ENCODE results near the gene CDC25A.
"Not testable (repeated sequence)": the region's sequence is repeated elsewhere in the genome, so short reads cannot be mapped to it uniquely, and the experiment has no call there.

The CDC25A gene

DNA sequence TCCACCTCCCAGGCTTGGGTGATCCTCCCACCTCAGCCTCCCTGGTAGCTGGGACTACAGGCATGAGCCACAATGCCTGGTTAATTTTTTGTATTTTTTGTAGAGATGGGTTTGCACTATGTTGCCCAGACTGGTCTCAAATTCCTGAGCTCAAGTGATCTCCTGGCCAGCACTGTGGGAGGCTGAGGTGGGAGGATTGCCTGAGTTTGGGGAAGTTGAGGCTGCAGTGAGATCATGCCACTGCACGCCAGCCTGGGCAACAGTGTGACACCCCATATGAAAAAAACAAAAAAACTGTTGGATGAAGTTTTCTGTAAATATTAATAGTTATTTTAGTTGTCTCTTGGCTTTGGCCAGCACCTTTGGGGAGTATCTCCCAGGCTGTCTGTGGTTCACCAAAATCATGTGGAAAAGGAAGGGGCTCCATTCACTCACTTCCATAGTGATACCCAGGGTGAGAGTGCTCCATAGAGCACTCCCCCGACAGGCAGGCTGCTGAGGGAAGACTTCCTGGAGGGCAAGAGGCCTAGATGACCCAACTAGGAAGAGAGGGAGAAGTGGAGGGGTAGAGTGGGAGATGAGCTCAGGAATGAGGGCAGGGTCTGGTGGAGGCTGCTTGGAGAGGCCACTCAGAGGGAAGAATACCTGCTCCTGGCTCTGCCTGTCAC, 47.1 kb downstream of the CDC25A start:
- DNase-seq (ENCODE audit: low spot score): no peak

- no peak for DNase-seq (ENCODE audit: low spot score)
These were observed 47.9 kb downstream of the CDC25A start for GRCh38 chr3:48140336-48140757.

DNA sequence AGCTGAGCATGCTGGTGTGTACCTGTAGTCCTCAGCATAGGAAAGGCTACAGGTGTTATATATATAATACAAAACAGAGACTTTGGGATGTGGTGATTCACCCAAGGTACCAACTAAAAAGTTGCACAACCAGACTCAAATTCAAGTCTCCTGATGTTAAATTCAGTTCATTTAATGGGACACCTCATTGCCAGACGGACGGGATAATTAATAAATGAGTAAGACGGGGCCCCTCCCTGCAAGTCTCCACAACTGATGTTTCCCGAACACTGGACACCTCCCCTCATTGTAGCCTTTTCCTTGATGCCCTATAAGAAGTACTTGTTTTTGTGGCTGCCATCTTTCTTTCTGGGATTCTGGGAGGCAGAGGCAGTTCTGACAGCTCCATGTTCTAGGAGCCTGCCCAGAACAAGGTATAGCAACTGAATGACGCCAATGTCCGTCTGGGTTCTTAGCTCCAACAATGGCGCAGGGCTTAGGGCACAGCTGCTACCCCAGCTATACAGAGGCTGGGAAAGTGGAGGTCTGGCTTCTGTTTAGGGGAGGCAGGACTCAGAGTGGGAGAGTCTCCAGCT, 50.7 kb downstream of the CDC25A start:
- DNase-seq (ENCODE audit: low spot score): no peak

GRCh38 chr3:48135552-48136495, 52.4 kb downstream of the CDC25A start:
- DNase-seq (ENCODE audit: low spot score): no peak

DNA sequence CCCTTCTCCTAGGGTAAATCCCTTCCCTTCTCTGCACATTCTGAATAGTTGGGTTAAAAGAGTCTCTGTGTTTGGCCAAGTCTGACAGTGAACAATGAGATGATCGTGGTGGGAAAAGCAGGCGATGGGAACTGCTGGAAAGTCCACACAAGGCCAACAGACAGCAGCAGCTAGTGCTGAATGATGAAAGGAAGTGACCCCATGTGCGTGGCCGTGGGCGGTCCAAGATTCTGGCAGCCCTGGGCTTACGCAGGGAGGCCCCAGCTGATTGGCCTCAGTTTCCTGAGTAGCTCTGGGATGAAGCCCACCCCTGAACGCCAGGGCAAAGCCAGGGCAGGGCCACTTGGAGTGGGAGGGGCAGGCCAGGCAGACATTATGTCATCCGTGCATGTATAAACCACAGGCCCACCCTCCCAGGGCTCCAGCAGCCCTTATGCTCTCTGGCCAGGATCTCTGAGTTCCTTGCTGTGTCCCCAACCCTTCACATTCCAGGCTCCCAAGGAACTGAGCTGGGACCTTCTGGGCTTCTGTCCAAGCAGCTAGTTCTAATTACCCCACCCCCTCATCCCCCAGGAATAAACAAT, 57.8 kb downstream of the CDC25A start:
- DNase-seq (ENCODE audit: low spot score): no peak

DNA sequence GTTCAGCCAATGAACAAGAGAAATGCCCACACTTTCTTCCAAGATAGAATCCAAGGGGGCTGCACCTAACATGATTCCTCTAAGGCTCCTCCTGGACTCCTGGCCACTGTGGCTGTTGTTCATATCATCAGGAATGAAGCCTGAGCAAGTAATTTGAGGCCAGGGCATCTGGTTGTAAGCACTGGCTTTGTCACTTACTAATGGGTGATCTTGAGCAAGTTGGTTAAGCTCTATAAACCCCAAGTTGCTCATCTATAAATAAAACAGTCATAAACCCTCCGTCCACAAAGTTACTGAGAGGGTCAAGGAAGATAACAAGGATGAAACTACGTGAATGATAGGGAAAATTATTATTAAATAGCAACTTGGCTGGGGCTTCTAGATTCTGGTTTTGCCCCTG, 58.3 kb downstream of the CDC25A start:
- DNase-seq (ENCODE audit: low spot score): no peak

GRCh38 chr3:48128774-48129173, 59.4 kb downstream of the CDC25A start:
- no peak for DNase-seq (ENCODE audit: low spot score)

- DNase-seq (ENCODE audit: low spot score): no peak
These were observed 62.2 kb downstream of the CDC25A start for GRCh38 chr3:48125886-48126622.

GRCh38 chr3:48125013-48125705, 63.1 kb downstream of the CDC25A start:
- DNase-seq (ENCODE audit: low spot score): no peak

DNA sequence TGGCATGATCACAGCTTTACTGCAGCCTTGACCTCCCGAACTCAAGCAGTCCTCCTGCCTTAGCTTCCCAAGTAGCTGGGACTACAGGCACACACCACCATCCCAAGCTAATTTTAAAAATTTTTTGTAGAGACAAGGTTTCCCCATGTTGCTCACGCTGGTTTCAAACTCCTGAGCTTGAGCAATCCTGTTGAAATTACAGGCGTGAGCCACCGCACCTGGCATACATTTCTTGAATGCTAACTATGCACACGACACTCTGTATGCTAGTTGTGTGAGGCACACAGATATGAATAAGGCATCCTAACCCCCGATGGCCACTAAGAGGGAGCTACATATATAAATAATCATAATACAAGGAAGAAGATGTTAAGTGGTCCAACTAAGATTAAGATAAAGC, 64.9 kb downstream of the CDC25A start:
- no peak for DNase-seq (ENCODE audit: low spot score)

GRCh38 chr3:48122504-48122903, 65.7 kb downstream of the CDC25A start:
- DNase-seq (ENCODE audit: low spot score): no peak

- DNase-seq (ENCODE audit: low spot score): no peak
These were observed 68.0 kb downstream of the CDC25A start for GRCh38 chr3:48120223-48120622.

DNA sequence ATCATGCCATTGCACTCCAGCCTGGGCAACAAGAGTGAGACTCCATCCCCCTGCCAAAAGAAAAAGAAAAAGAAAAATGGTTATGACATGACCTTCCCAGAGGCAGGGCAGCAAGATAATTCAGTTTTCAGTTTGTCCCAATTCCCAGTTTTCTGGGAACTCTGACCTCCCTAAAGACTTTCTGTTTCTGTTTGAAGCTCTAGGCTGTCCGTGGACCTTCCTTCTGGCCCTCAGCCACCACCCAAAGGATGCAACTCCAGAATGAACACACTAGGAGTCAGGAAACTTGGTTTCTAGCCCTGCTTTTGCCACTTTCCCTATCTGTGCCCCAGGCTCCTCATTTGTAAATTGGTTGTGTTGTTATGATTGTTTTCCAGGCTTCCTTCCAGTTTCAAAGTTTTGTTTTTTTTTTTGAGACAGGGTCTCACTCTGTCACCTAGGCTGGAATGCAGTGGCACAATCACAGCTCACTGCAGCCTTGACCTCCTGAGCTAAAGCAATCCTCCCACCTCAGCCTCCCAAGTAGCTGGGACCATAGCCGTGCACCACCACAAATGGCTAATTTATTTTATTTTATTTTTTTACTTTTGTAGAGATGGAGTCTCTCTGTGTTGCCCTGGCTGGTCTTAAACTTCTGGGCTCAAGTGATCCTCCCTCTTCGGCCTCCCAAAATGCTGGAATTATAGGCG, 68.6 kb downstream of the CDC25A start:
- no peak for DNase-seq (ENCODE audit: low spot score)

DNA sequence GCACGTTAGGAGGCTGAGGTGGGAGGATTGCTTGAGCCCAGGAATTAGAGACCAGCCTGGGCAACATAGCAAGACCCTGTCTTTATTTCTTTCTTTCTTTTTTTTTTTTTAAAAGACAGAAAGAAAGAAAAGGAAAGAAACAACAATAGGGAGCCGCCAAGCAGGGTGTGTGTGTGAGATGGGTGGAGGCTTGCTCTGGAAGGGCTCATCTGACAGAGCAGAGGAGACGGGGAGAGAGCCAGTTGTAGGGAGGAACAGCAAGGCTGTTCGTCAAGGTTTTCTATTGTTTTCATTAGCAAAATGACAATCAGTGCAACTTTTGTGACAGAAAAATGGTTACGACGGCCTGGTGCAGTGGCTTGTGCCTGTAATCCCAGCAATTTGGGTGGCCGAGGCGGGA, 69.3 kb downstream of the CDC25A start:
- no peak for DNase-seq (ENCODE audit: low spot score)

- no peak for DNase-seq (ENCODE audit: low spot score)
These were observed 69.9 kb downstream of the CDC25A start for GRCh38 chr3:48118322-48118721.

DNA sequence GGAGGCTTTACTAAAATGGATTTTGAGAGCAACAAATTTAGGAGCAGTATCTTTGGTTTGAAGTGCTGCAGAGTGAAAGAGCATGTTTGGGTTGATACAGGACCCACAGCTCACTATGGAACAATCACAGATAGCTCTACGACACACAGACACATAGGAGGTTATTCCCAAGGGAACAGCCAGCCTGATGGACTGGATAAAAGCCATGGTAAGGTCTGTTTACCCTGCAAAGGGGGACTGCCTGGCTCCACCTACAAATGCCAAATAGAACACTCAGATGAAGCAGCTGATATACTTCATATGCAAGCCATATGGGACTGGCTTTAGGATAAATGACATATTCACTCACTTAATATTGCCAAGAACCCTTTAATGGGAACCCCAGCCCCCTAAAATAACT, 75.4 kb downstream of the CDC25A start:
- no peak for DNase-seq (ENCODE audit: low spot score)

GRCh38 chr3:48112108-48112791, 76.0 kb downstream of the CDC25A start:
- DNase-seq (ENCODE audit: low spot score): not testable (repeated sequence)

- no peak for DNase-seq (ENCODE audit: low spot score)
These were observed 77.8 kb downstream of the CDC25A start for GRCh38 chr3:48110463-48110862.

DNA sequence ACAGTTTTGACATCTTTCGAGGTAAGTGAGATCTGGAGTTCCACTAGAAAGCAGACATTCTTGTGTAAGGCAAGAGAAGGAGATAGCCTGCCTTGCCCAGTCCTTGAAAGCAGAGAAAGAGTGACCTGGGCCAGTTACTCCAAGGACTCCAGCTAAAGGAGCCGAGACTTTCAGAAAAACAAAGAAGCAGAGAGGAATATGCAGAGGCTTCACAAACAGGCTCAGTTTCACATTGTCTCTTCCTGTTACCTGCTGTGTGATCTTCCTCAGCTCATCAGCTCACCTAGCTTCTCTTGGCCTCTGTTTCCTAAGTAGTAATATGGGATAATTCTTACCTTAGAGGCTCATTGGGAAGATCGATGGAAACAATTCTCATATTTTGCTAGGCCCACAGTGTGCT, 81.0 kb downstream of the CDC25A start:
- DNase-seq (ENCODE audit: low spot score): no peak
